Transverse colon (tissue), 4 donors: Measurements from ENCODE around the gene MYOF.

Experiments used
- CTCF ChIP-seq, 5 experiments: fragments of 200-600 bp in 3 of 5; fragments of 450-650 bp in 2 of 5; sonication (generic) in 3 of 5; IDR thresholded peaks; 1 replicate in 2 of 5; 2 replicates in 3 of 5; pipeline ENCODE4 v1.5.1; 2016 to 2017; ENCODE audit warnings: antibody characterized with exemption in 5 of 5, inconsistent platforms in 3 of 5, mild to moderate bottlenecking in 2 of 5, moderate library complexity in 1 of 5
- EP300 ChIP-seq: sonication (generic); formaldehyde crosslinking; IDR thresholded peaks from one replicate; pipeline ENCODE4 v1.6.1; 2017; ENCODE audit warnings: antibody characterized with exemption, low read depth
- POLR2A ChIP-seq: fragments of 450-650 bp; IDR thresholded peaks from one replicate; pipeline ENCODE4 v1.6.1; 2016; ENCODE audit warnings: antibody characterized with exemption, mild to moderate bottlenecking, moderate library complexity
- POLR2AphosphoS5 ChIP-seq, 3 donors: sonication (generic); formaldehyde crosslinking; IDR thresholded peaks; one replicate each; pipeline ENCODE4 v1.6.1; 2016; ENCODE audit warnings: antibody characterized with exemption in 3 of 3

GRCh38 chr10:93319896-93320295 is 162.2 kb downstream of the MYOF start:
- TF ChIP-seq CTCF (IDR thresholded peaks at IDR 0.05): no peak
- TF ChIP-seq EP300: no peak
- no peak for TF ChIP-seq POLR2A
- TF ChIP-seq POLR2AphosphoS5 (IDR thresholded peaks at IDR 0.05): no peak
